Neural crest cell (in vitro differentiated cells): ENCODE results near the gene GXYLT2. TPM values are rescaled to one million over a fixed set of nuclear protein-coding genes. Genes with fewer than 3 reads are reported as not detected.
"Not testable (repeated sequence)": the region's sequence is repeated elsewhere in the genome, so short reads cannot be mapped to it uniquely, and the experiment has no call there.

Experiments
- DNase-seq: peaks from one replicate; pipeline ENCODE4 v3.0.0; 2021; ENCODE audit warnings: low read depth, mixed read lengths, low spot score
- H3K27ac Mint-ChIP-seq: one replicate; pipeline ENCODE4 v1.8.0; 2021; ENCODE audit warnings: mild to moderate bottlenecking, mixed read lengths; ENCODE audit not compliant: unreplicated experiment
- H3K27me3 Mint-ChIP-seq: 2 replicates; pipeline ENCODE4 v1.8.0; 2021; ENCODE audit warnings: low read depth, mild to moderate bottlenecking, mixed read lengths
- H3K36me3 Mint-ChIP-seq: 2 replicates; pipeline ENCODE4 v1.8.0; 2021; ENCODE audit warnings: low read depth, mild to moderate bottlenecking, mixed read lengths
- H3K4me1 Mint-ChIP-seq: 2 replicates; pipeline ENCODE4 v1.8.0; 2021; ENCODE audit warnings: mixed read lengths
- H3K4me3 Mint-ChIP-seq: one replicate; pipeline ENCODE4 v1.8.0; 2021; ENCODE audit warnings: mild to moderate bottlenecking, mixed read lengths
- H3K9me3 Mint-ChIP-seq: 2 replicates; pipeline ENCODE4 v1.8.0; 2021; ENCODE audit warnings: mixed read lengths
- CTCF ChIP-seq: fragments of 200-600 bp; sonication (generic); conservative IDR thresholded peaks from 2 replicates; pipeline ENCODE4 v1.5.0; 2021; ENCODE audit warnings: antibody characterized with exemption, mild to moderate bottlenecking
- total RNA-seq: library from RNA; stranded (reverse); gene quantifications from 2 replicates; pipeline ENCODE4 v1.2.1, GENCODE V29; 2021

GXYLT2 gene
- total RNA-seq, 1 donor from 2014 or later: 1.2 TPM

- H3K4me1 Mint-ChIP-seq: no peaks in the 10 kb centered on the region
- no peak overlapping the region for H3K4me3 Mint-ChIP-seq
- no peaks in the 10 kb centered on the region for H3K36me3 Mint-ChIP-seq
- no peak for DNase-seq
- peaks cover 85% of the 10 kb centered on the region for H3K27me3 Mint-ChIP-seq
- no peak overlapping the region for H3K27ac Mint-ChIP-seq
- no peak for TF ChIP-seq CTCF
- H3K9me3 Mint-ChIP-seq: no peaks in the 10 kb centered on the region
Observed at GRCh38 chr3:72909591-72909990, 21.7 kb downstream of the GXYLT2 start.

DNA sequence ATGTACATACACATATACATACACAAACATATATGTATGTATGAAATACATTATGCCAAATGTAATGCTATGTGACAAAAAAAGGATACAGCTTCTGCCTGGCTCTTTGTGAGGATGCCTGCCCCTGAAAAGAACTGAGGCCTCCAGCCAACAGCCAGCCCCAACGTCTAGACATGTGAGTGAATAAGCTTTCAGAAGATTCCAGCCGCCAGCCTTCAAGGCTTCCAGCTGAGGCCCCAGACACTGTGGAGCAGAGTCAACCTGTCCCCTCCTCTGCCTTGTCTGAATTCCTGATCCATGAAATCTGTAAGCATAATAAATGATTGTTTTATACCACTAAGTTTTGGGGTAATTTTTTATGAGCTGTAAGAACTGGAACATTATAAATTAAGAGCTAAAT lies 24.7 kb downstream of the GXYLT2 start:
- Mint-ChIP-seq H3K4me3 (no peak overlapping the region), H3K27ac (no peak overlapping the region), H3K9me3 (no peaks in the 10 kb centered on the region), H3K27me3 (peaks cover 82% of the 10 kb centered on the region), H3K36me3 (no peaks in the 10 kb centered on the region), H3K4me1 (no peaks in the 10 kb centered on the region)
- DNase-seq: no peak
- TF ChIP-seq CTCF: no peak

DNA sequence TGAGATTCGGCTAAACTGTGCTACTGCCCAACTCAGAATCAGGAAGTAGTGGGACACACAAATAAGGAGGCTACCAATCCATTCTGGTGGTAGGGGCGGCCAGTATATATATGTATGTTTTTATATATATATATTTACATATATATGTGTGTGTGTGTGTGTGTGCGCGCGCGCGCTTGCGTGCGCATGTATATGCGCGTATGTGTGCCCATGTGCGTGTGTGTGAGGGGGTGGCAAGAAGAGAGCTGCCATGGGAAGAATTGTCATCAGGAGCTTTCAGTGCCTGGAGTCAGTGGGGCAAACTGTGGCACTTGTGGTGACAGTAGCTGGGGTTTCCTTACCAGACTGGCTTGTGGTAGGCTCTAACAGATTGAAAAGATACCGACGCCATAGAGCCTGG lies 26.5 kb downstream of the GXYLT2 start:
- H3K9me3 Mint-ChIP-seq: peaks cover 2% of the 10 kb centered on the region
- no peak overlapping the region for H3K27ac Mint-ChIP-seq
- H3K36me3 Mint-ChIP-seq: no peaks in the 10 kb centered on the region
- no peaks in the 10 kb centered on the region for H3K4me1 Mint-ChIP-seq
- H3K27me3 Mint-ChIP-seq: peaks cover 74% of the 10 kb centered on the region
- no peak for TF ChIP-seq CTCF
- DNase-seq: no peak
- no peak overlapping the region for H3K4me3 Mint-ChIP-seq

DNA sequence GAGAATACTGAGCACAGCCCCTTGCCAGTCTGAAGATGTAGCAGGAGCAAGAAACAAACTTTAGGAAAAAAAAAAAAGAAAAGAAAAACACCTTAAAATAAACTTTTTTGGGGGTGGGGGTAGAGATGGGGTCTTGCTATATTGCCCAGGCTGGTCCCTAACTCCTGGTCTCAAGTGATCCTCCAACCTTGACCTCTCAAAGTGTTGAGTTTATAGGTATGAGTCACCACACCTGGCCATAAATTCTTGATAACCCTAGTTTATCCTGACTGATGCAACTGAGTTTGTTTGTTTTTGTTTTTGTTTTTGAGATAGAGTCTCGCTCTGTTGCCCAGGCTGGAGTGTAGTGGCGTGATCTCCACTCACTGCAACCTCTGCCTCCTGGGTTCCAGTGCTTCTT lies 28.4 kb downstream of the GXYLT2 start:
- DNase-seq: no peak
- Mint-ChIP-seq H3K4me1 (no peaks in the 10 kb centered on the region), H3K9me3 (peaks cover 2% of the 10 kb centered on the region), H3K27ac (no peak overlapping the region), H3K4me3 (no peak overlapping the region), H3K27me3 (peaks cover 60% of the 10 kb centered on the region), H3K36me3 (no peaks in the 10 kb centered on the region)
- TF ChIP-seq CTCF: no peak

DNA sequence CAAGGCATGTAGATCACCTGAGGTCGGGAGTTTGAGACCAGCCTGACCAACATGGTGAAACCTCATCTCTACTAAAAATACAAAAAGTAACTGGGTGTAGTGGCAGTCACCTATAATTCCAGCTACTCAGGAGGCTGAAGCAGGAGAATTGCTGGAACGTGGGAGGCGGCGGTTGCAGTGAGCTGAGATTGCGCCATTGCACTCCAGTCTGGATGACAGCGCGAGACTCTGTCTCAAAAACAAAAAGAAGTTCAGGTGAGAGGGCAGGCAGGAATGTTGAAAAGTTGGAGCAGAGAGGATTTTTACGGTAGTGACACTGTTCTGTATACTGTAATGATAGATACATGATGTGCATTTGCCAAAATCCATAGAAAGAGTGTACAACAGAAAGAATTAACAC lies 31.7 kb downstream of the GXYLT2 start:
- no peak overlapping the region for H3K27ac Mint-ChIP-seq
- H3K27me3 Mint-ChIP-seq: peaks cover 57% of the 10 kb centered on the region
- H3K4me1 Mint-ChIP-seq: no peaks in the 10 kb centered on the region
- no peak for DNase-seq
- no peak for TF ChIP-seq CTCF
- H3K4me3 Mint-ChIP-seq: no peak overlapping the region
- H3K9me3 Mint-ChIP-seq: peaks cover 2% of the 10 kb centered on the region
- H3K36me3 Mint-ChIP-seq: no peaks in the 10 kb centered on the region

DNA sequence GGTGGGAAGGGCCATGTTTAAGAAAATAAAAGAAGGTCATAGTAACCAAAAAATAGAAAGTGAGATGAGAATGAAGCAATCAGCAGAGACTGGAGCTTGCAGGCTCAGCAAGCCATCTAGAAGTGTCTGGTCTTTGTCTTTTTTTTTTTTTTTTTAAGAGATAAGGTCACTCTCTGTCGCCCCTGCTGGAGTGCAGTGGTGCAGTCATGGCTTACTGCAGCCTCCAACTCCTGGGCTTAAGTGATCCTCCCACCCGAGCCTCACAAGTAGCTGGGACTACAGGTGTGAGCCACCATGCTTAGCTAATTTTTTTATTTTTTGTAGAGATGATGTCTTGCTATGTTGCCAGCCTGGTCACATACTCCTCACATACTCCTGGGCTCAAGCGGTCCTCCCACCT lies 36.2 kb downstream of the GXYLT2 start:
- no peak for DNase-seq
- Mint-ChIP-seq H3K27ac (no peak overlapping the region), H3K4me3 (no peak overlapping the region)

DNA sequence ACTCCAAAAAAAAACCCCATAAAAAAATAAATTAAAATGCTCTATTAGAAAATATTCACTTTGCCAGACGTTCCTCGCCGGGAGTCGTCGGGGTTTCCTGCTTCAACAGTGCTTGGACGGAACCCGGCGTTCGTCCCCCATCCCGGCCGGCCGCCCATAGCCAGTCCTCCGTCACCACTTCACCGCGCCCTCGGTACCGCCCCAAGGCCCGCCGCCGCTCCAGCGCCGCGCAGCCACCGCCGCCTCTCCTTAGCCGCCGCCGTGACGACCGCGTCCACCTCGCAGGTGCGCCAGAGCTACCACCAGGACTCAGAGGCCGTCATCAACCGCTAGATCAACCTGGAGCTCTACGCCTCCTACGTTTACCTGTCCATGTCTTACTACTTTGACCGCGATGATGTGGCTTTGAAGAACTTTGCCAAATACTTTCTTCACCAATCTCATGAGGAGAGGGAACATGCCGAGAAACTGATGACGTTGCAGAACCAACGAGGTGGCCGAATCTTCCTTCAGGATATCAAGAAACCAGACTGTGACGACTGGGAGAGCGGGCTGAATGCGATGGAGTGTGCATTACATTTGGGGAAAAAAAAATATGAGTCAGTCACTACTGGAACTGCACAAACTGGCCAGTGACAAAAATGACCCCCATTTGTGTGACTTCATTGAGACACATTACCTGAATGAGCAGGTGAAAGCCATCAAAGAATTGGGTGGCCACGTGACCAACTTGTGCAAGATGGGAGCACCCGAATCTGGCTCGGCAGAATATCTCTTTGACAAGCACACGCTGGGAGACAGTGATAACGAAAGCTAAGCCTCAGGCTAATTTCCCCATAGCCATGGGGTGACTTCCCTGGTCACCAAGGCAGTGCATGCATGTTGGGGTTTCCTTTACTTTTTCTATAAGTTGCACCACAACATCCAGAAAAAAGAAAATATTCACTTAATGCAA lies 41.2 kb downstream of the GXYLT2 start:
- not testable (repeated sequence) for H3K4me1 Mint-ChIP-seq, DNase-seq, H3K9me3 Mint-ChIP-seq, H3K27ac Mint-ChIP-seq, H3K4me3 Mint-ChIP-seq, H3K36me3 Mint-ChIP-seq
- H3K27me3 Mint-ChIP-seq: peaks cover 41% of the 10 kb centered on the region

More for the DNA sequence above, 36.2 kb downstream of the GXYLT2 start:
- peak; percentile 43 for TF ChIP-seq CTCF
- Mint-ChIP-seq H3K4me1 (no peaks in the 10 kb centered on the region), H3K9me3 (no peaks in the 10 kb centered on the region), H3K27me3 (peaks cover 54% of the 10 kb centered on the region), H3K36me3 (no peaks in the 10 kb centered on the region)
